Hepatocyte (in vitro differentiated cells): ENCODE data around the gene RAB3IP. TPM values are rescaled to one million over a fixed set of nuclear protein-coding genes. Genes with fewer than 3 reads are reported as not detected.
A peak's percentile ranks its signal among the peaks of the same experiment; 100 is the strongest.

Source experiments
- DNase-seq: peaks from one replicate; pipeline ENCODE4 v3.0.0-alpha.2; 2016; ENCODE audit warnings: low spot score
- H2AFZ ChIP-seq: fragments of 200-600 bp; sonication (generic); 2 replicates; pipeline ENCODE4 v1.6.0; 2016; ENCODE audit warnings: antibody characterized with exemption, mild to moderate bottlenecking
- H3K27ac ChIP-seq: fragments of 200-600 bp; sonication (generic); 2 replicates; pipeline ENCODE4 v1.5.1; 2016; ENCODE audit warnings: mild to moderate bottlenecking
- H3K27me3 ChIP-seq: fragments of 200-600 bp; sonication (generic); 2 replicates; pipeline ENCODE4 v1.6.1; 2016
- H3K36me3 ChIP-seq: fragments of 200-600 bp; sonication (generic); replicated peaks from 2 replicates; pipeline ENCODE4 v1.5.1; 2016; ENCODE audit warnings: low read depth; ENCODE audit not compliant: insufficient read depth
- H3K4me1 ChIP-seq: fragments of 200-600 bp; sonication (generic); 2 replicates; pipeline ENCODE4 v1.5.1; 2016; ENCODE audit warnings: mild to moderate bottlenecking, moderate library complexity; ENCODE audit not compliant: insufficient read depth
- H3K4me2 ChIP-seq: fragments of 200-600 bp; sonication (generic); 2 replicates; pipeline ENCODE4 v1.6.0; 2016
- H3K4me3 ChIP-seq: fragments of 200-600 bp; sonication (generic); 2 replicates; pipeline ENCODE4 v1.5.1; 2016; ENCODE audit warnings: mild to moderate bottlenecking
- H3K79me2 ChIP-seq: fragments of 200-600 bp; sonication (generic); 2 replicates; pipeline ENCODE4 v1.6.0; 2017; ENCODE audit warnings: mild to moderate bottlenecking
- H3K9me2 ChIP-seq: fragments of 200-600 bp; sonication (generic); replicated peaks from 2 replicates; pipeline ENCODE4 v1.6.0; 2017; ENCODE audit warnings: mild to moderate bottlenecking; ENCODE audit not compliant: insufficient read depth
- H3K9me3 ChIP-seq: fragments of 200-600 bp; sonication (generic); 2 replicates; pipeline ENCODE4 v1.5.1; 2016; ENCODE audit warnings: low read depth, mild to moderate bottlenecking
- H4K20me1 ChIP-seq: fragments of 200-600 bp; sonication (generic); 2 replicates; pipeline ENCODE4 v1.6.0; 2016; ENCODE audit warnings: mild to moderate bottlenecking; ENCODE audit not compliant: insufficient read depth, poor library complexity, severe bottlenecking
- EZH2 ChIP-seq: fragments of 200-600 bp; sonication (generic); IDR thresholded peaks from 2 replicates; pipeline ENCODE4 v1.6.1; 2016; ENCODE audit warnings: antibody characterized with exemption, mild to moderate bottlenecking, borderline replicate concordance
- EZH2phosphoT487 ChIP-seq: fragments of 200-600 bp; sonication (generic); IDR thresholded peaks from one replicate; pipeline ENCODE4 v1.6.1; 2018; ENCODE audit warnings: antibody characterized with exemption, mild to moderate bottlenecking, low read depth, moderate library complexity; ENCODE audit not compliant: unreplicated experiment, severe bottlenecking
- WGBS: methylation state at CpG from one replicate; pipeline ENCODE4 v1.1.6; 2016; ENCODE audit warnings: low lambda C conversion rate; ENCODE audit errors: missing lambda C conversion rate; 5-methylcytosine and 5-hydroxymethylcytosine counted together
- polyA plus RNA-seq: library from polyadenylated mRNA; unstranded; fragments of >200 nt; fragmentation: Nextera tagmentation; extraction: Ambion mirVana; gene quantifications from 2 replicates; pipeline ENCODE4 v1.2.1, GENCODE V29; 2016
- total RNA-seq: library from RNA; depleted of rRNA; stranded (reverse); fragments of >200 nt; gene quantifications from 2 replicates; pipeline ENCODE4 v1.2.3, GENCODE V29; 2014
- TF ChIP-seq, protein P1 (sequence below): fragments of 200-600 bp; sonication (generic); IDR thresholded peaks from 2 replicates; pipeline ENCODE4 v1.5.1; 2016; ENCODE audit warnings: antibody characterized with exemption, mild to moderate bottlenecking; ENCODE audit not compliant: poor library complexity

RAB3IP gene
- total and polyA plus RNA-seq, 2 experiments from 2014 or later, result 34.2 to 41.3 TPM

GRCh38 chr12:69714542-69714941, 24.1 kb upstream of the RAB3IP start:
- Histone ChIP-seq H3K27me3 (no peaks in the 10 kb centered on the region), H3K4me1 (no peaks in the 10 kb centered on the region), H3K9me2 (no peaks in the 10 kb centered on the region), H3K36me3 (no peaks in the 10 kb centered on the region), H4K20me1 (no peaks in the 10 kb centered on the region), H3K79me2 (no peaks in the 10 kb centered on the region), H3K27ac (no peak overlapping the region), H3K9me3 (no peaks in the 10 kb centered on the region), H2AFZ (no peak overlapping the region), H3K4me3 (no peak overlapping the region), H3K4me2 (no peak overlapping the region)
- WGBS, result 68% methylated on average over 3 of the region's 3 CpGs
- TF ChIP-seq, protein P1, sequence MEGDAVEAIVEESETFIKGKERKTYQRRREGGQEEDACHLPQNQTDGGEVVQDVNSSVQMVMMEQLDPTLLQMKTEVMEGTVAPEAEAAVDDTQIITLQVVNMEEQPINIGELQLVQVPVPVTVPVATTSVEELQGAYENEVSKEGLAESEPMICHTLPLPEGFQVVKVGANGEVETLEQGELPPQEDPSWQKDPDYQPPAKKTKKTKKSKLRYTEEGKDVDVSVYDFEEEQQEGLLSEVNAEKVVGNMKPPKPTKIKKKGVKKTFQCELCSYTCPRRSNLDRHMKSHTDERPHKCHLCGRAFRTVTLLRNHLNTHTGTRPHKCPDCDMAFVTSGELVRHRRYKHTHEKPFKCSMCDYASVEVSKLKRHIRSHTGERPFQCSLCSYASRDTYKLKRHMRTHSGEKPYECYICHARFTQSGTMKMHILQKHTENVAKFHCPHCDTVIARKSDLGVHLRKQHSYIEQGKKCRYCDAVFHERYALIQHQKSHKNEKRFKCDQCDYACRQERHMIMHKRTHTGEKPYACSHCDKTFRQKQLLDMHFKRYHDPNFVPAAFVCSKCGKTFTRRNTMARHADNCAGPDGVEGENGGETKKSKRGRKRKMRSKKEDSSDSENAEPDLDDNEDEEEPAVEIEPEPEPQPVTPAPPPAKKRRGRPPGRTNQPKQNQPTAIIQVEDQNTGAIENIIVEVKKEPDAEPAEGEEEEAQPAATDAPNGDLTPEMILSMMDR, result no peak
- no peak for TF ChIP-seq EZH2phosphoT487
- TF ChIP-seq EZH2, result no peak
- no peak for DNase-seq

DNA sequence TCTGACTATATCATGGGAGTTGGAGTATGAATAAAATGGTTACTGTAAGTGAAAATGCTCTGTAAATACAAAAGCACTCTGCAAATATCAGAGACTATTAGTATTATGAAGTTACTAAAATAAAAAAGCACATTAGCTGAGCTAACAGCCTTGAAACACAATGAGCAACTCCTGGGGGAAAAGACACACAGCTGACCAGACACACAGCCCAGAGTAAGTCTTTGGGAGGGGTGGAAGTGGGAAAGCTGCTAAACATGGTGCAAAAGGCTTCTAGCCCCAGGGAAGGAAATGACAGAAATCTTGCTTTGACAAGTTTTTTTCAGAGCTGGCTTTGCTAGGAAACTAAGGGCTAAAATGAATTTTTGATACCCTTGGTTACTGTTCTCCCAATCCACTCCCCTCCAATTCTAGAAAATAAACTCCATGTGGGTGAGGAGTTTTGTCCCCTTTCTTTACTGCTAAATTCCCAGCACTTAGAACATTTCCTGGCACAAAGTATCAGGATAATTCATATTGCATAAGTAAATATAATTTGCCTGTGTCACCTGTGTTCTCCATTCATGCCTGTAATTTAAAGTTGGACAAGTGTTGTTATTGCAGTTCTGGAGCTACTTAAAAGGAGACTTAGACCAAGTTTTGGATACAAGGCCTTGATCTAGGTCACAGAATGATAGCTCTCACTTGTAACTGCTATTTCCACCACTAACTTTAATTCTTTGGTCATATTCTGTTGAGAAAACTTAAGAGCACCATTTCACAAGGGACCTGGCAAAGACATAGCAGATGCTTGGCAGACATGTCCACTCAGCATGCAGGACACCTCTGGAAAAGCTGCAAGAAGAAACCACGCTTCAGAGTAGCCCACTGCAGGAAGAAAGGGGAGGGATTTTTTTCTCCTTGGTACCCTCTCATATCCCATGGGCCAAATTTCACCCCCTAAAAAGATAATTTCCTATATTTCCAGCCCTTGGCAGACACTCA, 19.0 kb upstream of the RAB3IP start:
- Histone ChIP-seq H3K9me2 (no peaks in the 10 kb centered on the region), H3K4me1 (no peaks in the 10 kb centered on the region), H4K20me1 (no peaks in the 10 kb centered on the region), H3K4me3 (no peak overlapping the region), H3K27me3 (no peaks in the 10 kb centered on the region), H3K79me2 (no peaks in the 10 kb centered on the region), H3K36me3 (no peaks in the 10 kb centered on the region), H3K27ac (no peak overlapping the region), H2AFZ (peak overlapping the region; percentile 15), H3K9me3 (no peaks in the 10 kb centered on the region), H3K4me2 (no peak overlapping the region)
- TF ChIP-seq, protein P1, result no peak
- TF ChIP-seq EZH2, result no peak
- TF ChIP-seq EZH2phosphoT487, result no peak
- no peak for DNase-seq
- 92% methylated on average over 1 of the region's 1 CpG for WGBS

DNA sequence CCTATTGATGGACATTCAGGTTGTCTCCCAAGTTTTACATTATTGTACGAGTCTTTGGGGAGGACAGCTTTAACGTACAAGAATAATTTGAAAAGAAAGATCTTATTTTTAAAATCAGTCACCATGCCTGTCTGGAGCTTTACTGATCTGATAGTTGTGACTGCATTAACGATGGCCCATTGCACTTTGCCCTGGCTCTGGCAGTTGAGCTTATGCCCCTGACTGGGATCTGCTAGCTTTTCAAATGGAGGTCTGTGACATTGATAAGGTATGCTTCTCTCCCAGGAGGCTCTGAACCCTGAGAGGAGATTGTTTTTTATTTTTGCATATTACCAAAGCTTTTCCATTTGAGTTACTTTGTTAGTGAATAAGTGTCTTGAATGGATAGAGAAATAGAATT, 17.9 kb upstream of the RAB3IP start:
- Histone ChIP-seq H4K20me1 (no peaks in the 10 kb centered on the region), H3K9me3 (no peaks in the 10 kb centered on the region), H3K27ac (peak overlapping the region; percentile 3), H3K4me2 (no peak overlapping the region), H3K79me2 (no peaks in the 10 kb centered on the region), H3K27me3 (no peaks in the 10 kb centered on the region), H3K4me3 (no peak overlapping the region), H3K9me2 (no peaks in the 10 kb centered on the region), H3K36me3 (no peaks in the 10 kb centered on the region), H2AFZ (peak overlapping the region; percentile 6), H3K4me1 (no peaks in the 10 kb centered on the region)
- 67% methylated on average over 3 of the region's 3 CpGs for WGBS
- TF ChIP-seq, protein P1, result no peak
- no peak for TF ChIP-seq EZH2phosphoT487
- no peak for TF ChIP-seq EZH2
- peak; percentile 13 for DNase-seq
